GM19023 (cell line): ENCODE data around the gene PLIN5.

ENCODE experiments used
- ATAC-seq: cut with Tn5 transposase; IDR thresholded peaks from one replicate; pipeline ENCODE4 v1.9.1; 2021; ENCODE audit warnings: mild to moderate bottlenecking, moderate library complexity; ENCODE audit not compliant: unreplicated experiment

The PLIN5 gene

GRCh38 chr19:4493104-4493928, 41.7 kb downstream of the PLIN5 start:
- no peak for ATAC-seq

GRCh38 chr19:4492337-4493103, 42.5 kb downstream of the PLIN5 start:
- ATAC-seq: no peak

DNA sequence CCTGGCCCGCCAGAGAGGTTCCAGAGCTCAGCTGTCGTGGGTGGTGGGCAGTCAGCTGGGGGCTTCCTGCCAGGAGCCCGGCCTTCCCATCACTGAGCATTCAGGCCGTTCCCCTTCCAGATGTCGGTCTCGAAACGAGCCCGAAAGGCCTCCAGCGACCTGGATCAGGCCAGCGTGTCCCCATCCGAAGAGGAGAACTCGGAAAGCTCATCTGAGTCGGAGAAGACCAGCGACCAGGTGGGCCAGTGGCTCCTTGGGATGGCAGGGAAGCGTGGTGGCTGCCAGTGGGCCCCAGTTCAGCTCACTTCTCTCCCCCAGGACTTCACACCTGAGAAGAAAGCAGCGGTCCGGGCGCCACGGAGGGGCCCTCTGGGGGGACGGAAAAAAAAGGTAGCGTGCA, 43.6 kb downstream of the PLIN5 start:
- no peak for ATAC-seq

DNA sequence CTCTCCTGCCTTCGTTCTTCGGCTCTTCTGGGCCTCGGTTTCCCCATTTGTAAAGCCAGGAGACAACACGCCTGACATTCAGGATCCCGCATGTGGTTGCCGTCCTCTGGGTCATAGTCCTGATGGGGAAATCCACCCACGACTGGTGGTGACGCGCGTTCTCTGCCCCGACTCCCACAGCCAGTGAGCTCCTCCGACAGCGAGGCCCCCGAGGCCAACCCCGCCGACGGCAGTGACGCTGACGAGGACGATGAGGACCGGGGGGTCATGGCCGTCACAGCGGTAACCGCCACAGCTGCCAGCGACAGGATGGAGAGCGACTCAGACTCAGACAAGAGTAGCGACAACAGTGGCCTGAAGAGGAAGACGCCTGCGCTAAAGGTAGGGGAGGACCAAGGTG, 46.5 kb downstream of the PLIN5 start:
- ATAC-seq: no peak

DNA sequence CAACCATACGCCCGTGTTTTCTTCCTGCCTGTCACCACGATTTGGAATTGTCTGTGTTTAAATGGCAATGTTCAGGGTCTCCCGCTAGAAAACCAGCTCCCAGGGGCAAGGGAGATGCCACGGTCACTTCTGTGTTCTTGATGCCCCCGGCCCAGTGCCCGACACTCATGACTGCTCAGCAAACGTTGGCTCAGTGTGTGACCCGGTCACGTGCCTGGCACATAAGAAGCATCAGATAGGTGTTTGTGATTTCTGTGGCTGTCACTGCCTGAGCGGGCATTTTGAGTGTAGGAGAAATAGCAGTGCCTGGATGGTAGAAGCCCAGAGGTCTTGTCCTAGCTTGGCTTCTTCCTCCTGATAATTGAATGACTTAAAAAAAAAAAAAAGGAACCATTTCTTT, 47.5 kb downstream of the PLIN5 start:
- no peak for ATAC-seq

GRCh38 chr19:4483385-4483784, 51.6 kb downstream of the PLIN5 start:
- no peak for ATAC-seq

GRCh38 chr19:4482721-4483364, 52.2 kb downstream of the PLIN5 start:
- ATAC-seq: no peak

GRCh38 chr19:4477034-4477801, 57.8 kb downstream of the PLIN5 start:
- no peak for ATAC-seq

- ATAC-seq: no peak
Observed at GRCh38 chr19:4474514-4475022, 60.5 kb downstream of the PLIN5 start.

- no peak for ATAC-seq
Observed at GRCh38 chr19:4473763-4474513, 61.1 kb downstream of the PLIN5 start.

DNA sequence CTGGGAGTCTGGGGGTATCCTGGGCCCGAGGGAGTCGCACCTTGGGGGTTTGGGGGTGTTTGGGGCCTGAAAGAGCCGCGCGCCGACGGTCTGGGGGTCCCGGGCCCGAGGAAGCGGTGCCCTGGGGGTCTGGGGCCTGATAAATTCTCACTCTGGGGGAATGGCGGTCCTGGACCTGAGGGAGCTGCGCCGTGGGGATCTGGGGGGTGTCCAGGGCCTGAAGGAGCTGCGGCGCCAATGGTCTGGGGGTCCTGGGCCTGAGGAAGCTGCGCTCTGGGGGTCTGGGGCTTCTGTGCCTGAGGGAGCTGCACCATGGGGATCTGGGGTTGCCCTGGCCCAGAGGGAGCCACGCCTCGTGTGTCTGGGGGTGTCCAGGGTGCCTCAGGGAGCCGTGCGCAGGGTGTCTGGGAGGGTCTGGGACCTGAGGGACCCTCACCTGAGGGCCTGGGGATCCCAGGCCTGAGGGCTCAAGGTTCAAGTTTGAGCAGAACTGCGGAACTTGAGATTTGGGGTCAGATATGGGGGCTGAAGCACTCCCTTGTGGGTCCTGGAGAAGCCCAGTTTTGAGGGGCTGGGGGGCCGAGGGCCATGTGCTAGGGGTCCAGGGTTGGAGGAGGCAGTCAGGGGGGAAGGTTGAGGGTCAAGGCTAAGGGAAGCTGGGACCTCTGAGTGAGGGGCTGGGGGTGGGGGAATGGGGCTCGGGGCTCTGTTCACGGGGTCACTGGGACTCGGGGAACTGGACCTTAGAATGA, 61.8 kb downstream of the PLIN5 start:
- ATAC-seq: no peak
